ENCODE data around the gene CYB5R2.

Gene CYB5R2

GRCh38 chr11:7651140-7651551 is 22.2 kb downstream of the CYB5R2 start:
- TF ChIP-seq EZH2 (IDR thresholded peaks at IDR 0.05) (no peak), POLR2AphosphoS5 (IDR thresholded peaks at IDR 0.05; ENCODE audit: borderline replicate concordance, low read depth, low read length) (no peak), FOXP2 (optimal IDR thresholded peaks at IDR 0.05; ENCODE audit: control extremely low read depth, extremely low read length, insufficient read depth) (no peak)
- Histone ChIP-seq H3K9ac (ENCODE audit: insufficient read length) (no peak overlapping the region), H3K36me3 (ENCODE audit: insufficient read depth, low read length) (no peaks in the 10 kb centered on the region), H3K4me3 (no peak overlapping the region), H3K9me3 (ENCODE audit: low read depth, low read length) (no peaks in the 10 kb centered on the region), H3K27ac (no peak overlapping the region)
- DNase-seq (ENCODE audit: low read depth, low spot score): no peak

- H3K9ac ChIP-seq (ENCODE audit: insufficient read length): no peak overlapping the region
- TF ChIP-seq FOXP2 (optimal IDR thresholded peaks at IDR 0.05; ENCODE audit: control extremely low read depth, extremely low read length, insufficient read depth) (no peak), POLR2AphosphoS5 (IDR thresholded peaks at IDR 0.05; ENCODE audit: borderline replicate concordance, low read depth, low read length) (no peak), EZH2 (IDR thresholded peaks at IDR 0.05) (no peak)
- H3K9me3 ChIP-seq (ENCODE audit: low read depth, low read length): no peaks in the 10 kb centered on the region
- no peak overlapping the region for H3K4me3 ChIP-seq
- no peak overlapping the region for H3K27ac ChIP-seq
- no peak for DNase-seq (ENCODE audit: low read depth, low spot score)
- no peaks in the 10 kb centered on the region for H3K36me3 ChIP-seq (ENCODE audit: insufficient read depth, low read length)
These were observed 25.0 kb downstream of the CYB5R2 start for GRCh38 chr11:7648264-7648663.

GRCh38 chr11:7646866-7647265 is 26.4 kb downstream of the CYB5R2 start:
- DNase-seq (ENCODE audit: low read depth, low spot score): no peak
- Histone ChIP-seq H3K27ac (no peak overlapping the region), H3K36me3 (ENCODE audit: insufficient read depth, low read length) (no peaks in the 10 kb centered on the region), H3K9me3 (ENCODE audit: low read depth, low read length) (no peaks in the 10 kb centered on the region), H3K4me3 (no peak overlapping the region), H3K9ac (ENCODE audit: insufficient read length) (no peak overlapping the region)
- TF ChIP-seq POLR2AphosphoS5 (IDR thresholded peaks at IDR 0.05; ENCODE audit: borderline replicate concordance, low read depth, low read length) (no peak), EZH2 (IDR thresholded peaks at IDR 0.05) (no peak), FOXP2 (optimal IDR thresholded peaks at IDR 0.05; ENCODE audit: control extremely low read depth, extremely low read length, insufficient read depth) (no peak)

DNA sequence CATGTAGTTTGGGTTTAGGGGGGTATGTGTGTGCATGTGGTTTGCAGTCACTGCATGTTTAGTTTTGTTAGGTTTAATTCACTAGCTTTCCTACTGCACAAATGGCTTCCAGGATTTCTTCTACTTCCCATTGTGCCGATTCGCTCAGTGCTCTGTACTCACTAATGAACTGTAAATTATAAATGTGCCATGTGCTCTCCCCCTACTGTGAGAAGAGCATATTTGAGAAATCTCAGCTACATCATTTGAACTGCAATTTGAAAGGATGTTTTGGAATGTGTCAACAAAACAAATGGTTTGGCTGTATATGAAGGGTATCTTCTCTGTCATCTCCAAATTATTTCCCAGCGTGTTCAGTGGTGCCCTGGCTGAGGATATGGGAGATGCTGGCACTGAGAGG is 28.1 kb downstream of the CYB5R2 start:
- Histone ChIP-seq H3K27ac (no peak overlapping the region), H3K9me3 (ENCODE audit: low read depth, low read length) (no peaks in the 10 kb centered on the region), H3K4me3 (no peak overlapping the region), H3K36me3 (ENCODE audit: insufficient read depth, low read length) (no peaks in the 10 kb centered on the region), H3K9ac (ENCODE audit: insufficient read length) (no peak overlapping the region)
- TF ChIP-seq EZH2 (IDR thresholded peaks at IDR 0.05) (no peak), FOXP2 (optimal IDR thresholded peaks at IDR 0.05; ENCODE audit: control extremely low read depth, extremely low read length, insufficient read depth) (no peak), POLR2AphosphoS5 (IDR thresholded peaks at IDR 0.05; ENCODE audit: borderline replicate concordance, low read depth, low read length) (no peak)
- no peak for DNase-seq (ENCODE audit: low read depth, low spot score)

GRCh38 chr11:7643314-7643713 is 30.0 kb downstream of the CYB5R2 start:
- no peak for DNase-seq (ENCODE audit: low read depth, low spot score)
- H3K27ac ChIP-seq: no peak overlapping the region
- TF ChIP-seq EZH2 (IDR thresholded peaks at IDR 0.05): no peak
- no peak for TF ChIP-seq FOXP2 (optimal IDR thresholded peaks at IDR 0.05; ENCODE audit: control extremely low read depth, extremely low read length, insufficient read depth)
- TF ChIP-seq POLR2AphosphoS5 (IDR thresholded peaks at IDR 0.05; ENCODE audit: borderline replicate concordance, low read depth, low read length): no peak
- H3K9ac ChIP-seq (ENCODE audit: insufficient read length): no peak overlapping the region
- no peaks in the 10 kb centered on the region for H3K9me3 ChIP-seq (ENCODE audit: low read depth, low read length)
- no peak overlapping the region for H3K4me3 ChIP-seq
- no peaks in the 10 kb centered on the region for H3K36me3 ChIP-seq (ENCODE audit: insufficient read depth, low read length)

- no peak overlapping the region for H3K27ac ChIP-seq
These were observed 30.6 kb downstream of the CYB5R2 start for GRCh38 chr11:7642747-7643146.

GRCh38 chr11:7640816-7641215 is 32.5 kb downstream of the CYB5R2 start:
- no peaks in the 10 kb centered on the region for H3K9me3 ChIP-seq (ENCODE audit: low read depth, low read length)
- no peak overlapping the region for H3K9ac ChIP-seq (ENCODE audit: insufficient read length)
- no peak for DNase-seq (ENCODE audit: low read depth, low spot score)
- H3K4me3 ChIP-seq: no peak overlapping the region
- no peak for TF ChIP-seq EZH2 (IDR thresholded peaks at IDR 0.05)
- no peak for TF ChIP-seq POLR2AphosphoS5 (IDR thresholded peaks at IDR 0.05; ENCODE audit: borderline replicate concordance, low read depth, low read length)
- TF ChIP-seq FOXP2 (optimal IDR thresholded peaks at IDR 0.05; ENCODE audit: control extremely low read depth, extremely low read length, insufficient read depth): no peak
- H3K27ac ChIP-seq: no peak overlapping the region
- H3K36me3 ChIP-seq (ENCODE audit: insufficient read depth, low read length): no peaks in the 10 kb centered on the region

More at GRCh38 chr11:7642747-7643146, 30.6 kb downstream of the CYB5R2 start:
- TF ChIP-seq FOXP2 (optimal IDR thresholded peaks at IDR 0.05; ENCODE audit: control extremely low read depth, extremely low read length, insufficient read depth): no peak
- TF ChIP-seq POLR2AphosphoS5 (IDR thresholded peaks at IDR 0.05; ENCODE audit: borderline replicate concordance, low read depth, low read length): no peak
- TF ChIP-seq EZH2 (IDR thresholded peaks at IDR 0.05): no peak
- H3K9me3 ChIP-seq (ENCODE audit: low read depth, low read length): no peaks in the 10 kb centered on the region
- no peak for DNase-seq (ENCODE audit: low read depth, low spot score)
- H3K9ac ChIP-seq (ENCODE audit: insufficient read length): no peak overlapping the region
- no peak overlapping the region for H3K4me3 ChIP-seq
- H3K36me3 ChIP-seq (ENCODE audit: insufficient read depth, low read length): no peaks in the 10 kb centered on the region

- no peak overlapping the region for H3K27ac ChIP-seq
- no peaks in the 10 kb centered on the region for H3K9me3 ChIP-seq (ENCODE audit: low read depth, low read length)
- no peak for DNase-seq (ENCODE audit: low read depth, low spot score)
- TF ChIP-seq POLR2AphosphoS5 (IDR thresholded peaks at IDR 0.05; ENCODE audit: borderline replicate concordance, low read depth, low read length) (no peak), FOXP2 (optimal IDR thresholded peaks at IDR 0.05; ENCODE audit: control extremely low read depth, extremely low read length, insufficient read depth) (no peak), EZH2 (IDR thresholded peaks at IDR 0.05) (no peak)
- H3K9ac ChIP-seq (ENCODE audit: insufficient read length): no peak overlapping the region
- no peak overlapping the region for H3K4me3 ChIP-seq
- no peaks in the 10 kb centered on the region for H3K36me3 ChIP-seq (ENCODE audit: insufficient read depth, low read length)
These were observed 33.7 kb downstream of the CYB5R2 start for GRCh38 chr11:7639643-7640025.
